ENCODE measurements around the gene TUBB2A.

The TUBB2A gene

GRCh38 chr6:3151691-3152090 lies 5.7 kb downstream of the TUBB2A start:
- Histone ChIP-seq H3K4me3 (ENCODE audit: low read depth, low read length) (no peak overlapping the region), H3K36me3 (ENCODE audit: control insufficient read depth, insufficient read depth, low read length) (no peaks in the 10 kb centered on the region), H3K4me2 (ENCODE audit: low read length) (no peak overlapping the region), H3K79me2 (no peaks in the 10 kb centered on the region), H2AFZ (no peak overlapping the region), H3K9ac (no peak overlapping the region), H3K9me3 (ENCODE audit: control insufficient read depth, low read length) (no peaks in the 10 kb centered on the region), H3K4me1 (no peaks in the 10 kb centered on the region), H3K27me3 (ENCODE audit: control insufficient read depth, insufficient read depth, low read length) (no peaks in the 10 kb centered on the region), H3K27ac (no peak overlapping the region)
- TF ChIP-seq CTCF (IDR thresholded peaks at IDR 0.05) = no peak

GRCh38 chr6:3147914-3148757 lies 9.2 kb downstream of the TUBB2A start:
- no peak overlapping the region for H3K4me3 ChIP-seq (ENCODE audit: low read depth, low read length)
- no peaks in the 10 kb centered on the region for H3K79me2 ChIP-seq
- no peaks in the 10 kb centered on the region for H3K4me1 ChIP-seq
- TF ChIP-seq CTCF (IDR thresholded peaks at IDR 0.05) = no peak
- no peak overlapping the region for H3K4me2 ChIP-seq (ENCODE audit: low read length)
- H3K9ac ChIP-seq = no peak overlapping the region
- no peaks in the 10 kb centered on the region for H3K36me3 ChIP-seq (ENCODE audit: control insufficient read depth, insufficient read depth, low read length)
- H3K9me3 ChIP-seq (ENCODE audit: control insufficient read depth, low read length) = no peaks in the 10 kb centered on the region
- H3K27ac ChIP-seq = no peak overlapping the region
- H3K27me3 ChIP-seq (ENCODE audit: control insufficient read depth, insufficient read depth, low read length) = no peaks in the 10 kb centered on the region
- no peak overlapping the region for H2AFZ ChIP-seq

GRCh38 chr6:3144571-3144970 lies 12.8 kb downstream of the TUBB2A start:
- H3K4me2 ChIP-seq (ENCODE audit: low read length) = no peak overlapping the region
- H3K36me3 ChIP-seq (ENCODE audit: control insufficient read depth, insufficient read depth, low read length) = no peaks in the 10 kb centered on the region
- no peaks in the 10 kb centered on the region for H3K9me3 ChIP-seq (ENCODE audit: control insufficient read depth, low read length)
- no peak overlapping the region for H3K9ac ChIP-seq
- H3K79me2 ChIP-seq = no peaks in the 10 kb centered on the region
- TF ChIP-seq CTCF (IDR thresholded peaks at IDR 0.05) = no peak
- no peak overlapping the region for H3K4me3 ChIP-seq (ENCODE audit: low read depth, low read length)
- H3K27ac ChIP-seq = no peak overlapping the region
- H3K27me3 ChIP-seq (ENCODE audit: control insufficient read depth, insufficient read depth, low read length) = no peaks in the 10 kb centered on the region
- no peaks in the 10 kb centered on the region for H3K4me1 ChIP-seq
- no peak overlapping the region for H2AFZ ChIP-seq

GRCh38 chr6:3143158-3143557 lies 14.2 kb downstream of the TUBB2A start:
- no peaks in the 10 kb centered on the region for H3K4me1 ChIP-seq
- H3K79me2 ChIP-seq = no peaks in the 10 kb centered on the region
- no peak overlapping the region for H3K4me3 ChIP-seq (ENCODE audit: low read depth, low read length)
- no peaks in the 10 kb centered on the region for H3K27me3 ChIP-seq (ENCODE audit: control insufficient read depth, insufficient read depth, low read length)
- no peaks in the 10 kb centered on the region for H3K9me3 ChIP-seq (ENCODE audit: control insufficient read depth, low read length)
- H3K9ac ChIP-seq = no peak overlapping the region
- no peak for TF ChIP-seq CTCF (IDR thresholded peaks at IDR 0.05)
- H3K4me2 ChIP-seq (ENCODE audit: low read length) = no peak overlapping the region
- H3K36me3 ChIP-seq (ENCODE audit: control insufficient read depth, insufficient read depth, low read length) = no peaks in the 10 kb centered on the region
- H2AFZ ChIP-seq = no peak overlapping the region
- no peak overlapping the region for H3K27ac ChIP-seq

- Histone ChIP-seq H3K36me3 (ENCODE audit: control insufficient read depth, insufficient read depth, low read length) (no peaks in the 10 kb centered on the region), H3K4me3 (ENCODE audit: low read depth, low read length) (no peak overlapping the region), H3K27me3 (ENCODE audit: control insufficient read depth, insufficient read depth, low read length) (no peaks in the 10 kb centered on the region), H2AFZ (no peak overlapping the region), H3K27ac (no peak overlapping the region), H3K79me2 (no peaks in the 10 kb centered on the region), H3K9ac (no peak overlapping the region), H3K4me1 (no peaks in the 10 kb centered on the region), H3K4me2 (ENCODE audit: low read length) (no peak overlapping the region), H3K9me3 (ENCODE audit: control insufficient read depth, low read length) (no peaks in the 10 kb centered on the region)
- no peak for TF ChIP-seq CTCF (IDR thresholded peaks at IDR 0.05)
These were observed 14.8 kb downstream of the TUBB2A start for GRCh38 chr6:3142536-3142935.

Data from parathyroid adenoma (tissue), 2 donors.